ENCODE results near the gene TRAPPC1.

Gene TRAPPC1

DNA sequence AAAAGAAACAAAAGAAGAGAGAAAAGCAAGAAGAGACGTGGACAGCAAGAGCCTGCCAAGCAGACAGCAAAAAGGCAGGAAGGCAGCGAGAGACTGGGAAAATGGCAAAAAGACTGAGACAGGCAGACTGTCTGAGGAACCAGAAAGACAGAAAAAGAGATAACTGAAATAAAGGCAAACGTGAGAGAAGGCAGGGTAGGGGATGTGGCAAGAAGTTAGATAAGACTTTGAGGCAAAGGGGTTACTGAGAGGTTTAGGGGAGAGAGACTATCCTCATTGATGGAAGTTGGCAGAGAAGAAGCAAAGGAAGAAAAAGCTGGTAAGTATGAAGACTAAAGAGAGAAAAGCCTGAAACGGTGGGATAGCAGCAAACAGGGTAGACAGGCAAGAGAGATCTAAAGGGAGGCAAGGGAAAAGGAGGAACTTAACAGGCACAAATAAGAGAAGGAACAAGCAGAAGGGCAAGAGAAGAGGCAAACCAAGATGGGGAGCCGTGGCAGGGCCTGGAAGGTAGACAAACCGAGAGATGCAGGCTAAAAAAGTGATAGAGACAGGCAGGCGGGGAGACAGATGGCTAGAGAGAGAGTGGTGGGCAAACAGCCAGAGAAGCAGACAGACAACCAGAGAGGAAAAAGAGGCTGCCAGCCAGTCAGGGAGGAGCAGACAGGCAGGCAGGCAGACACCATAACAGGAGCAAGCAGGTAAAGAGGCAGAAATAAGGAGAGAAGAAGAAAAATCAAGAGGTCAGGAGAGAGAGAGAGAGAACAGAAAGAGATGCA lies 50.3 kb downstream of the TRAPPC1 start:
- no peak for DNase-seq (ENCODE audit: low read depth in 1 of 2, low spot score in 1 of 2)
